WTC11 (cell line): ENCODE results near the gene CAMTA1. TPM values are rescaled to one million over a fixed set of nuclear protein-coding genes. Genes with fewer than 3 reads are reported as not detected.

ENCODE experiments used
- ATAC-seq: fragments of 200-7000 bp; cut with Tn5 transposase; 2 replicates; pipeline ENCODE4 v1.10.0; 2021; ENCODE audit warnings: mild to moderate bottlenecking, moderate library complexity
- CTCF ChIA-PET: fragments of 300-600 bp; sonication (Branson Sonifier 250); formaldehyde crosslinking; loops from one replicate; lab custom pipeline; 2021; ENCODE audit warnings: antibody characterized with exemption; lab: Charles Lee
- POLR2A ChIA-PET: fragments of 350-600 bp; sonication (Branson Sonifier 250); formaldehyde crosslinking; loops from one replicate; lab custom pipeline; 2021; ENCODE audit warnings: antibody characterized with exemption; lab: Charles Lee
- DNase-seq: peaks from one replicate; pipeline ENCODE4 v3.0.0; 2021; ENCODE audit warnings: low spot score
- H3K27ac Mint-ChIP-seq: 2 replicates; pipeline ENCODE4 v1.8.0; 2021; ENCODE audit warnings: mixed read lengths
- H3K27me3 Mint-ChIP-seq: 2 replicates; pipeline ENCODE4 v1.8.0; 2021; ENCODE audit warnings: low read depth, mild to moderate bottlenecking, moderate library complexity, mixed read lengths
- H3K36me3 Mint-ChIP-seq: 2 replicates; pipeline ENCODE4 v1.8.0; 2021; ENCODE audit warnings: mixed read lengths
- H3K4me1 Mint-ChIP-seq: 2 replicates; pipeline ENCODE4 v1.8.0; 2022; ENCODE audit warnings: mixed read lengths
- H3K4me3 Mint-ChIP-seq: 2 replicates; pipeline ENCODE4 v1.8.0; 2021; ENCODE audit warnings: mild to moderate bottlenecking, moderate library complexity, mixed read lengths
- H3K9me3 Mint-ChIP-seq: 2 replicates; pipeline ENCODE4 v1.8.0; 2021; ENCODE audit warnings: mixed read lengths
- ATF1 ChIP-seq: sonication (generic); formaldehyde crosslinking; IDR thresholded peaks from 2 replicates; pipeline ENCODE4 v1.8.1; 2023; ENCODE audit warnings: mild to moderate bottlenecking, moderate library complexity, missing genetic modification reagents
- ELF4 ChIP-seq: sonication (generic); formaldehyde crosslinking; IDR thresholded peaks from 2 replicates; pipeline ENCODE4 v1.8.1; 2022; ENCODE audit warnings: low read depth, mild to moderate bottlenecking, moderate library complexity, missing genetic modification reagents
- GRHL2 ChIP-seq: fragments of 250-450 bp; sonication (Bioruptor Pico); IDR thresholded peaks from 2 replicates; pipeline ENCODE4 v1.8.0; 2022; ENCODE audit warnings: mild to moderate bottlenecking, moderate library complexity; ENCODE audit not compliant: insufficient replicate concordance, severe bottlenecking
- JUN ChIP-seq: sonication (generic); formaldehyde crosslinking; IDR thresholded peaks from 2 replicates; pipeline ENCODE4 v1.8.0; 2023; ENCODE audit warnings: mild to moderate bottlenecking, missing genetic modification reagents
- KAT7 ChIP-seq: sonication (generic); formaldehyde crosslinking; IDR thresholded peaks from 2 replicates; pipeline ENCODE4 v1.8.1; 2023; ENCODE audit warnings: missing genetic modification reagents, mild to moderate bottlenecking, borderline replicate concordance
- RELA ChIP-seq: sonication (generic); formaldehyde crosslinking; IDR thresholded peaks from 2 replicates; pipeline ENCODE4 v1.8.1; 2022; ENCODE audit warnings: missing genetic modification reagents, mild to moderate bottlenecking, borderline replicate concordance
- SMAD4 ChIP-seq: sonication (generic); formaldehyde crosslinking; IDR thresholded peaks from 2 replicates; pipeline ENCODE4 v1.8.0; 2022; ENCODE audit warnings: mild to moderate bottlenecking, missing genetic modification reagents
- ZBTB21 ChIP-seq: sonication (generic); formaldehyde crosslinking; IDR thresholded peaks from 2 replicates; pipeline ENCODE4 v1.8.1; 2023; ENCODE audit warnings: mild to moderate bottlenecking, missing genetic modification reagents, borderline replicate concordance
- ZNF138 ChIP-seq: sonication (generic); formaldehyde crosslinking; conservative IDR thresholded peaks from 2 replicates; pipeline ENCODE4 v1.8.1; 2022; ENCODE audit warnings: mild to moderate bottlenecking, moderate library complexity, missing genetic modification reagents
- ZNF219 ChIP-seq: sonication (generic); formaldehyde crosslinking; IDR thresholded peaks from 2 replicates; pipeline ENCODE4 v1.8.0; 2023; ENCODE audit warnings: missing genetic modification reagents, mild to moderate bottlenecking, borderline replicate concordance
- ZNF317 ChIP-seq: sonication (generic); formaldehyde crosslinking; IDR thresholded peaks from 2 replicates; pipeline ENCODE4 v1.8.1; 2023; ENCODE audit warnings: low read depth, mild to moderate bottlenecking, moderate library complexity, missing genetic modification reagents, borderline replicate concordance
- ZNF396 ChIP-seq: fragments of 250-450 bp; sonication (Bioruptor Pico); IDR thresholded peaks from 2 replicates; pipeline ENCODE4 v1.8.0; 2021; ENCODE audit warnings: mild to moderate bottlenecking, moderate library complexity, borderline replicate concordance
- ZNF671 ChIP-seq: fragments of 250-450 bp; sonication (Bioruptor Pico); IDR thresholded peaks from 2 replicates; pipeline ENCODE4 v1.8.0; 2021; ENCODE audit warnings: mild to moderate bottlenecking
- total RNA-seq: library from RNA; stranded (reverse); gene quantifications from 3 replicates; pipeline ENCODE4 v1.2.3, GENCODE V29; 2021
- TF ChIP-seq, protein P1 (sequence below): fragments of 250-450 bp; sonication (Bioruptor Pico); IDR thresholded peaks from 2 replicates; pipeline ENCODE4 v1.9.0; 2021; ENCODE audit warnings: mild to moderate bottlenecking
- TF ChIP-seq, protein P2 (sequence below): sonication (generic); formaldehyde crosslinking; IDR thresholded peaks from 2 replicates; pipeline ENCODE4 v1.8.0; 2023; ENCODE audit warnings: mild to moderate bottlenecking, missing genetic modification reagents
- TF ChIP-seq, protein P3 (sequence below): sonication (generic); formaldehyde crosslinking; IDR thresholded peaks from 2 replicates; pipeline ENCODE4 v1.8.0; 2022; ENCODE audit warnings: mild to moderate bottlenecking, missing genetic modification reagents
- TF ChIP-seq, protein P4 (sequence below): sonication (generic); formaldehyde crosslinking; IDR thresholded peaks from 2 replicates; pipeline ENCODE4 v1.8.1; 2023; ENCODE audit warnings: mild to moderate bottlenecking, missing genetic modification reagents
- TF ChIP-seq, protein P5 (sequence below): sonication (generic); formaldehyde crosslinking; IDR thresholded peaks from 2 replicates; pipeline ENCODE4 v1.8.0; 2022; ENCODE audit warnings: missing genetic modification reagents

CAMTA1 gene
- total RNA-seq, 1 experiment from 2014 or later, result 86.4 TPM

DNA sequence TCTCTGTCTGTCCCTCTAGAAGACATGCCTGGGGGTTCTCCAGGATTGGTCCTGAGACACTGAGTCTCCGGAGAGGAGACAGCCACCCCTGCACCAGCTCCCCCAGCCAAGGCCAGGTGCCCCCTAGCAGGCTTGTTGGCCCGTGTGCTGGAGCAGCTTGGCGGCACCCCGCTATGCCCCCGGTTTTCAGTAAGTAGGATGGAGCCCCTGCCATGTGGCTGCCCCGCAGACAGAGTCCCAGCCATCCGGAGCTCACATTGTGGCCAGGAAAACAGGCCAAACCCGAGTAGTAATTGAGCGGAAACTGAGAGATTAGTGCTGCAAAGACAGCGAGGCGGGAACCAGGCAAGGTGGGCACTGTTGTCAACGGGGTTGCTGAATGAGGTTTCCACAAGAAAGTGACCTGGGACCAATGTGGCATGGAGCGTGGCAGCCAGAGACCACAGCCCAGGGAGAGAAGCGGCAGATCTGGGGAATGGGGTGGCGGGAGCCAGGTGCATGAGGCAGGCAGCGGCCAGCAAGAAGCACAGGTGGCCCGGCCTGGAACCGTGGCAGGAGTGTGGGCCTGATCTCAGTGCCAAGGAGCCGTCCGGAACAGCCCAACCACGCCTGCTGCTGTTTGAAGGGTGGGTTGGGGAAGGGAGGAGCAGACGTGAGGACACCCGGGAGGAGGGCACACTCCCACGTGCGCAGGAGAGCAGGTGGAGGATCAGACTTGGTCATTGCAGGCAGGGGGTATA lies 848.4 kb downstream of the CAMTA1 start (continued):
- TF ChIP-seq, protein P1, sequence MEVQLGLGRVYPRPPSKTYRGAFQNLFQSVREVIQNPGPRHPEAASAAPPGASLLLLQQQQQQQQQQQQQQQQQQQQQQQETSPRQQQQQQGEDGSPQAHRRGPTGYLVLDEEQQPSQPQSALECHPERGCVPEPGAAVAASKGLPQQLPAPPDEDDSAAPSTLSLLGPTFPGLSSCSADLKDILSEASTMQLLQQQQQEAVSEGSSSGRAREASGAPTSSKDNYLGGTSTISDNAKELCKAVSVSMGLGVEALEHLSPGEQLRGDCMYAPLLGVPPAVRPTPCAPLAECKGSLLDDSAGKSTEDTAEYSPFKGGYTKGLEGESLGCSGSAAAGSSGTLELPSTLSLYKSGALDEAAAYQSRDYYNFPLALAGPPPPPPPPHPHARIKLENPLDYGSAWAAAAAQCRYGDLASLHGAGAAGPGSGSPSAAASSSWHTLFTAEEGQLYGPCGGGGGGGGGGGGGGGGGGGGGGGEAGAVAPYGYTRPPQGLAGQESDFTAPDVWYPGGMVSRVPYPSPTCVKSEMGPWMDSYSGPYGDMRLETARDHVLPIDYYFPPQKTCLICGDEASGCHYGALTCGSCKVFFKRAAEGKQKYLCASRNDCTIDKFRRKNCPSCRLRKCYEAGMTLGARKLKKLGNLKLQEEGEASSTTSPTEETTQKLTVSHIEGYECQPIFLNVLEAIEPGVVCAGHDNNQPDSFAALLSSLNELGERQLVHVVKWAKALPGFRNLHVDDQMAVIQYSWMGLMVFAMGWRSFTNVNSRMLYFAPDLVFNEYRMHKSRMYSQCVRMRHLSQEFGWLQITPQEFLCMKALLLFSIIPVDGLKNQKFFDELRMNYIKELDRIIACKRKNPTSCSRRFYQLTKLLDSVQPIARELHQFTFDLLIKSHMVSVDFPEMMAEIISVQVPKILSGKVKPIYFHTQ (CRISPR knock-in tag), result no peak
- no peak for TF ChIP-seq ZNF219 (CRISPR knock-in tag)
- no peak for TF ChIP-seq ZNF138 (CRISPR knock-in tag)
- no peak for TF ChIP-seq JUN (CRISPR knock-in tag)
- no peak for TF ChIP-seq RELA (CRISPR knock-in tag)
- no peak for TF ChIP-seq GRHL2 (CRISPR knock-in tag)
- TF ChIP-seq ATF1 (CRISPR knock-in tag), result no peak
- TF ChIP-seq, protein P2, sequence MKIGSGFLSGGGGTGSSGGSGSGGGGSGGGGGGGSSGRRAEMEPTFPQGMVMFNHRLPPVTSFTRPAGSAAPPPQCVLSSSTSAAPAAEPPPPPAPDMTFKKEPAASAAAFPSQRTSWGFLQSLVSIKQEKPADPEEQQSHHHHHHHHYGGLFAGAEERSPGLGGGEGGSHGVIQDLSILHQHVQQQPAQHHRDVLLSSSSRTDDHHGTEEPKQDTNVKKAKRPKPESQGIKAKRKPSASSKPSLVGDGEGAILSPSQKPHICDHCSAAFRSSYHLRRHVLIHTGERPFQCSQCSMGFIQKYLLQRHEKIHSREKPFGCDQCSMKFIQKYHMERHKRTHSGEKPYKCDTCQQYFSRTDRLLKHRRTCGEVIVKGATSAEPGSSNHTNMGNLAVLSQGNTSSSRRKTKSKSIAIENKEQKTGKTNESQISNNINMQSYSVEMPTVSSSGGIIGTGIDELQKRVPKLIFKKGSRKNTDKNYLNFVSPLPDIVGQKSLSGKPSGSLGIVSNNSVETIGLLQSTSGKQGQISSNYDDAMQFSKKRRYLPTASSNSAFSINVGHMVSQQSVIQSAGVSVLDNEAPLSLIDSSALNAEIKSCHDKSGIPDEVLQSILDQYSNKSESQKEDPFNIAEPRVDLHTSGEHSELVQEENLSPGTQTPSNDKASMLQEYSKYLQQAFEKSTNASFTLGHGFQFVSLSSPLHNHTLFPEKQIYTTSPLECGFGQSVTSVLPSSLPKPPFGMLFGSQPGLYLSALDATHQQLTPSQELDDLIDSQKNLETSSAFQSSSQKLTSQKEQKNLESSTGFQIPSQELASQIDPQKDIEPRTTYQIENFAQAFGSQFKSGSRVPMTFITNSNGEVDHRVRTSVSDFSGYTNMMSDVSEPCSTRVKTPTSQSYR, result no peak

DNA sequence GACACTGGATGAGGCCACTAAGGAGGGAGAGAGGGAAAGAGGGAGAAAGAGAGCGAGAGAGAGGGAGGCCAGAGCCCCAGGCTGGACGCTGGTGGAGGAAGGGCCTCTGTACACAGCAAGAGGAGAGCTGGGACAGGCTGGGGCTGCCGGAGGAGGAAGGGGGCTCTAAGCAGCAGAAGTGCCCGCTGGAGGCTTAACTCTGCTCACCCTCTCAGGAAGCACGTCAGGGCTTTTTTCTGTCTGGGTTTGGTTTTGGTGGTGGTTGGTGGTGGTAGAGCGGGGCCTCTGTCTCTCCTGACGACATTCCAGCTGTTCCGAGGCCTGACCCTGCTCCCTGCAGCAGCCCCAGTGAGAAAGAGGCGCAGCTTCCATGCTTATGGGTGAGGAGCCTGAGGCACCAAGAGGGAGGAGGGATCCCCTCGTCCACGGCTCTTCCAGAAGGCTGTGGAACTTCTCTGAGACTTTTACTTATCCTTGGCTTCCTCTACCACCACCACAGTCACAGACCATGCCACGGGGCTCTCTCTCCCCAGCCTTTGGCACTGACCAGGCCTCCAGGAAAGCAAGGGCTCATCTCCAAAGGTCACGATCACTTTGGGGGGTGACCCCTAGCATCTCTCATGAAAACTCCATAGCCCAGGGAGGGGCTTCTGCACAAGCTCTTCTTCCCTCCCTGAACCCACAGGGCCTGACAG lies 849.4 kb downstream of the CAMTA1 start:
- ChIA-PET CTCF (interaction anchor here (2.2 kb wide), 1 partner anchor 34 kb away, joined by 7 read pairs; no protein-coding TSS in a partner anchor), POLR2A (interaction anchor here (0.7 kb wide), 1 partner anchor 138 kb away, joined by 4 read pairs; no protein-coding TSS in a partner anchor)
- peak overlapping the region; percentile 66; the same call in 1 of the 2 replicates for H3K27ac Mint-ChIP-seq
- H3K27me3 Mint-ChIP-seq, result no peaks in the 10 kb centered on the region
- no peaks in the 10 kb centered on the region for H3K36me3 Mint-ChIP-seq
- ATAC-seq (no peak), DNase-seq (no peak)
- no peaks in the 10 kb centered on the region for H3K9me3 Mint-ChIP-seq
- no peak overlapping the region for H3K4me3 Mint-ChIP-seq
- peaks cover 8% of the 10 kb centered on the region for H3K4me1 Mint-ChIP-seq
- TF ChIP-seq, protein P3, sequence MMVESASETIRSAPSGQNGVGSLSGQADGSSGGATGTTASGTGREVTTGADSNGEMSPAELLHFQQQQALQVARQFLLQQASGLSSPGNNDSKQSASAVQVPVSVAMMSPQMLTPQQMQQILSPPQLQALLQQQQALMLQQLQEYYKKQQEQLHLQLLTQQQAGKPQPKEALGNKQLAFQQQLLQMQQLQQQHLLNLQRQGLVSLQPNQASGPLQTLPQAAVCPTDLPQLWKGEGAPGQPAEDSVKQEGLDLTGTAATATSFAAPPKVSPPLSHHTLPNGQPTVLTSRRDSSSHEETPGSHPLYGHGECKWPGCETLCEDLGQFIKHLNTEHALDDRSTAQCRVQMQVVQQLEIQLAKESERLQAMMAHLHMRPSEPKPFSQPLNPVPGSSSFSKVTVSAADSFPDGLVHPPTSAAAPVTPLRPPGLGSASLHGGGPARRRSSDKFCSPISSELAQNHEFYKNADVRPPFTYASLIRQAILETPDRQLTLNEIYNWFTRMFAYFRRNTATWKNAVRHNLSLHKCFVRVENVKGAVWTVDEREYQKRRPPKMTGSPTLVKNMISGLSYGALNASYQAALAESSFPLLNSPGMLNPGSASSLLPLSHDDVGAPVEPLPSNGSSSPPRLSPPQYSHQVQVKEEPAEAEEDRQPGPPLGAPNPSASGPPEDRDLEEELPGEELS (CRISPR knock-in tag), result no peak
- TF ChIP-seq ZNF317 (CRISPR knock-in tag), result no peak
- no peak for TF ChIP-seq ZNF396 (CRISPR knock-in tag)
- no peak for TF ChIP-seq ZNF671 (CRISPR knock-in tag)
- no peak for TF ChIP-seq KAT7 (CRISPR knock-in tag)
- no peak for TF ChIP-seq SMAD4 (CRISPR knock-in tag)
- no peak for TF ChIP-seq ELF4 (CRISPR knock-in tag)
- TF ChIP-seq, protein P1 (CRISPR knock-in tag), result no peak
- TF ChIP-seq, protein P4, sequence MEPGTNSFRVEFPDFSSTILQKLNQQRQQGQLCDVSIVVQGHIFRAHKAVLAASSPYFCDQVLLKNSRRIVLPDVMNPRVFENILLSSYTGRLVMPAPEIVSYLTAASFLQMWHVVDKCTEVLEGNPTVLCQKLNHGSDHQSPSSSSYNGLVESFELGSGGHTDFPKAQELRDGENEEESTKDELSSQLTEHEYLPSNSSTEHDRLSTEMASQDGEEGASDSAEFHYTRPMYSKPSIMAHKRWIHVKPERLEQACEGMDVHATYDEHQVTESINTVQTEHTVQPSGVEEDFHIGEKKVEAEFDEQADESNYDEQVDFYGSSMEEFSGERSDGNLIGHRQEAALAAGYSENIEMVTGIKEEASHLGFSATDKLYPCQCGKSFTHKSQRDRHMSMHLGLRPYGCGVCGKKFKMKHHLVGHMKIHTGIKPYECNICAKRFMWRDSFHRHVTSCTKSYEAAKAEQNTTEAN (CRISPR knock-in tag), result no peak
- TF ChIP-seq ZBTB21, result no peak
- TF ChIP-seq, protein P5, sequence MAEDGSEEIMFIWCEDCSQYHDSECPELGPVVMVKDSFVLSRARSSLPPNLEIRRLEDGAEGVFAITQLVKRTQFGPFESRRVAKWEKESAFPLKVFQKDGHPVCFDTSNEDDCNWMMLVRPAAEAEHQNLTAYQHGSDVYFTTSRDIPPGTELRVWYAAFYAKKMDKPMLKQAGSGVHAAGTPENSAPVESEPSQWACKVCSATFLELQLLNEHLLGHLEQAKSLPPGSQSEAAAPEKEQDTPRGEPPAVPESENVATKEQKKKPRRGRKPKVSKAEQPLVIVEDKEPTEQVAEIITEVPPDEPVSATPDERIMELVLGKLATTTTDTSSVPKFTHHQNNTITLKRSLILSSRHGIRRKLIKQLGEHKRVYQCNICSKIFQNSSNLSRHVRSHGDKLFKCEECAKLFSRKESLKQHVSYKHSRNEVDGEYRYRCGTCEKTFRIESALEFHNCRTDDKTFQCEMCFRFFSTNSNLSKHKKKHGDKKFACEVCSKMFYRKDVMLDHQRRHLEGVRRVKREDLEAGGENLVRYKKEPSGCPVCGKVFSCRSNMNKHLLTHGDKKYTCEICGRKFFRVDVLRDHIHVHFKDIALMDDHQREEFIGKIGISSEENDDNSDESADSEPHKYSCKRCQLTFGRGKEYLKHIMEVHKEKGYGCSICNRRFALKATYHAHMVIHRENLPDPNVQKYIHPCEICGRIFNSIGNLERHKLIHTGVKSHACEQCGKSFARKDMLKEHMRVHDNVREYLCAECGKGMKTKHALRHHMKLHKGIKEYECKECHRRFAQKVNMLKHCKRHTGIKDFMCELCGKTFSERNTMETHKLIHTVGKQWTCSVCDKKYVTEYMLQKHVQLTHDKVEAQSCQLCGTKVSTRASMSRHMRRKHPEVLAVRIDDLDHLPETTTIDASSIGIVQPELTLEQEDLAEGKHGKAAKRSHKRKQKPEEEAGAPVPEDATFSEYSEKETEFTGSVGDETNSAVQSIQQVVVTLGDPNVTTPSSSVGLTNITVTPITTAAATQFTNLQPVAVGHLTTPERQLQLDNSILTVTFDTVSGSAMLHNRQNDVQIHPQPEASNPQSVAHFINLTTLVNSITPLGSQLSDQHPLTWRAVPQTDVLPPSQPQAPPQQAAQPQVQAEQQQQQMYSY (CRISPR knock-in tag), result no peak
